Stimulated activated CD8-positive, alpha-beta memory T cell treated with anti-CD3 and anti-CD28 coated beads, Interleukin-4, amount 100 ng/mL, for 1 hour (primary cell): ENCODE results near the gene CLVS2.

Experiments
- DNase-seq, 2 donors: peaks; one replicate each; pipeline ENCODE4 v3.0.0-alpha.2; 2020; ENCODE audit warnings: low read depth in 2 of 2, low spot score in 1 of 2

Gene CLVS2, protein sequence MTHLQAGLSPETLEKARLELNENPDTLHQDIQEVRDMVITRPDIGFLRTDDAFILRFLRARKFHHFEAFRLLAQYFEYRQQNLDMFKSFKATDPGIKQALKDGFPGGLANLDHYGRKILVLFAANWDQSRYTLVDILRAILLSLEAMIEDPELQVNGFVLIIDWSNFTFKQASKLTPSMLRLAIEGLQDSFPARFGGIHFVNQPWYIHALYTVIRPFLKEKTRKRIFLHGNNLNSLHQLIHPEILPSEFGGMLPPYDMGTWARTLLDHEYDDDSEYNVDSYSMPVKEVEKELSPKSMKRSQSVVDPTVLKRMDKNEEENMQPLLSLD

DNA sequence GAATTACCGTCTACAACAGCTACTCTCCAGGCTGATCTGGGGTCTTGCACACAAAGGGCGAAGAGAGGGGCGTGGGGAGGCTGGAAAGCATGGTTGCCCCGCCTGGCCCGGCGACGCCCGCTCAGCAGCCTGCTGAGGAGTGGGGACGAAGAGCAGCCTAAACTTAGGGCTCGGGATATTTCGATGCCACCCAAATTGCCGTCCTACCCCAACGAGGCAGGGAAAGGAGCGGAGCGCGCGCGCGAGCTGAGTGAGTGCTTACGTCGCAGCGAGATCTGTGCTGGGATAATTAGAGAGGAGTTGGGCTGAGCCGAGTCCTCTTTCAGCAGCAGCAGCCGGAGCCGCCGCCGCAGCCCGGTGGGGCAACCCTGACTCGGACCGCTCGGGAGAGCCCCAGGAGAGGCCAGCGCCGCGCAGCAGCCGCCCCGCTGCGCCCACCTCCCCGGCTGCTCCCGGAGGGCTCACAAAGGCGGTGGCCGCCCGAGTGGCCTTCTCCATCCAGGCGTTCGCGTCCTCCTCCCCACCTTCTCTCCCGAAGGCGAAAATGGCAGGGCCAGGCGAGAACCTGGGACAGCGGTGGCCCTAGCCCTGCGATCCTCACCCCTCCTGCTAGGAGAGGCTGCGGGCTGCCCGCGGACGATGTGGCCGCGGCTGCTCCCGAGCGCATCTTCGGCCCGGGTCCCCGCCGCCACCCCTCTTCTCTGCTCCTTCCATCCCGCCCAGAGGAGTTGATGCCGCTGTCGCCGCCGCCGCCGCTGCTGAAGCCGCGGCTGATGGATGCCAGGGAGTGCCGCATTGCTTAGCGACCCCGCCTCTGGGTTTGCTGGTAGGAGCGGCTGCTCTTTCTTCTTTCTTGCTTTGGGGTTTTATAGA is at the start of gene CLVS2:
Gene CLVS2, plus strand, starts transcription at position 315 of the 873 bp plus-strand sequence. CDS start 1,543 bp downstream, outside the sequence.
- no peak for DNase-seq

DNA sequence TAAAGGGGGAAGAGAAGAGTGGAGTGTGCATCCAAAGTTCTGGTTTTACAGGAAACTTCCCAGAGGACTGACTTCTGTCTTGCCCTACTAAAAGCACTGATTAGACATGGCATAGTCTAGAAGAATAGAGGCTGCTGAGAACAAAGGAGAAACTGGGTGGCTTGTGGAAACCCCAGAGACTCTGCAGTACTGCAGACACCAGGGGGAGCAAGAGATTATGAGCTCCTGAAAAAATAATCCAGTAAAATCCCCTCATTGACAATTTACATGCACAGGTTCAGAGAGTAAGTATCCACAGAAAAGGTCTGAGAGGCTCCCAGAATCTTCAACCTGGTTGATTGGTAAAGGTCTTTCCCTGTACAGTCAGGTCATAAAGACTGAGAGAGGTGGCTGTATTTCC is 48.7 kb upstream of the CLVS2 start:
- no peak for DNase-seq

DNA sequence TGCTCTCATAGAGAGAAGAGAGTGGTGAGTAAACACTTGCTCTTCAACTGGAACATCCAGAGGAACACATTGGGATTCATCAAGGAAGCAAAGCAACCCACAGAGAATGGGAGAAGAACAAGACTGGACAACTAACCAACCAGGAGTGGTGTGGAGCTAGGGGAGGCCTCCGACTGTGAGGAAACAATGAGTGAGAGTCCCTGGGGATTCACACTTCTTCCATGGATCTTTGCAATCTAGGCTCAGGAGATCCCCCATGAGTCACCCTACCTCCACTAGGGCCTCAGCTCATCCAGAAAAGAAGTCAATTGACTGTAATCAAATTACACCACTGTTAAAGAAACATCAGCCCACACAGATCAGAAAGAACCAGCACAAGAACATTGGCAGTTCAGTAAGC is 42.3 kb upstream of the CLVS2 start:
- DNase-seq: no peak

DNA sequence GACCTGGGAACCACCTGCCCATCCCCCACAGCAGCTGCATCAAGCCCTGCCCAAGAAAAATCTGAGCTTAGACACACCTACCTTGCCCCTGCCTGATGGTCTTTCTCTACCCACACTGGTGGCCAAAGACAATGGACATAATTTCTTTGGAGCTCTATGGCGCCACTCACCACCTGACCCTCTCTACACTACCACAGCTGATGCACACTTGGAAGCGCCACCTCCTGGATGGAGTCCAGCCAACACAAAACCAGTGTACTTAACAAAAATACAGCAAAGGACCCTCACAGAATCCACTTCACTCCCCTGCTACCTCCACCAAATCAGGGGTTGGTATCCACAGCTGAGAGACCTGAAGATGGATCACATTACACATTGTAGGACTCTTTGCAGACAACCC is 39.7 kb upstream of the CLVS2 start:
- DNase-seq: no peak

DNA sequence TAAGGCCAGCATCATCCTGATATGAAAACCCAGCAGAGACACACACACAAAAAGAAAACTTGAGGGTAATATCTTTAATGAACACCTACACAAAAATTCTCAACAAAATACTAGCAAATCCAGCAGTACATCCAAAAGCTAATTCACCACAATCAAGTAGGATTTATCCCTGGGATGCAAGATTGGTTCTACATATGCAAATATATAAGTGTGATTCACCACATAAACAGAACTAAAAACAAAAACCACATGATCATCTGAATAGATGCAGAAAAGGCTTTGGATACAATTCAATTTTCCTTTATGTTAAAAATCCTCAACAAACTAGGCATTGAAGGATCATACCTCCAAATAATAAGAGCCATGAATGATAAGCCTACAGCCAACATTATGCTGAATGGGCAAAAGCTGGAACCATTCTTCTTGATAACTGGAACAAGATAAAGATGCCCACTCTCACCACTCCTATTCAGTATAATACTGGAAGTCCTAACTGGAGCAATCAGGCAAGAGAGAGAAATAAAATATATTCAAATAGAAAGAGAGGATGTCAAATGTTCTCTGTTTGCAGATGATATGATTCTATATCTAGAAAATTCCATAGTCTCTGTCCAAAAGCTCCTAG is 33.9 kb upstream of the CLVS2 start:
- no peak for DNase-seq

DNA sequence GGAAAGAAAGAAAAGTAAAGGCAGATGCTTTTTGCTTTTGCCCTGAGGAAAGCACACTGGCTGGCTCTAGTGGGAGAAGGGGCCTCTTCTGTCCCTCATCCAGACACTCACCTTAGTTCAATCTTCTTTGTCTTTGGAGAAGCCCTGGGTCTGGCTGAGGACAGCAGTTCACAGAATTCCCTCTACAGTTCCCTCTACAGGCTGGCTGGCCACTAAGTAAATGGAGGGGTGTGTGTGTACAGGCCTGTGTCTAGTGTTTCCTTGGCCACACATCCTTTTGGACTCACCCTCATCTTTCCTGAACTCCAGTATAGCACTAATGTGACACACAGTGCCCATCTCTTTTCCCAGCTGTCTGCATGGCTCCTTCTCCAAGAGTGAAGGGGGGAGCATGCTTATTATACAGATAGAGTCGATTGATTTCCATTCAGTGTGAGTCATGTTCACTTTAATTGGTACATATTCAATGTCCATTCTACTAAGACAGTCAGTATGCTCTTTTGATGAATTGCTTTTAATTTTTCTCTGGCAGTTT is 26.0 kb upstream of the CLVS2 start:
- DNase-seq: no peak

DNA sequence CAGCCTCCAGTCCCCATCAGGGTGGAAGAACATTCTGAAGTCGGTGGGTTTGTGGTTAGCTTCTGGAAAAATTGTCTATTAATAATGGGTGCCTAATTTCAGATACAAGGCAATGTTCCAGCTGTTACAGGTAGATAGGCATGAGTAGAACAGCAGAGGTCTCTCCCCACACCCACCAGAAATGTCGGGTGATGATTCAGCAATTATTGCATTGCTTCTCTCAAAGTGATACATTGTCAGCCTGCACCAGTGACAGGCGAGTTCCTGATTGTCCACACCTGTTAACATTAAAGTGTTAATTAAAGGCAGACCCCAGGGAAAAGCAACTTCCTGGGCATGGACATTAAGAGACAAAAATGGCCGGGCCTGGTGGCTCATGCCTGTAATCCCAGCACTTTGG is 18.9 kb upstream of the CLVS2 start:
- DNase-seq: no peak

DNA sequence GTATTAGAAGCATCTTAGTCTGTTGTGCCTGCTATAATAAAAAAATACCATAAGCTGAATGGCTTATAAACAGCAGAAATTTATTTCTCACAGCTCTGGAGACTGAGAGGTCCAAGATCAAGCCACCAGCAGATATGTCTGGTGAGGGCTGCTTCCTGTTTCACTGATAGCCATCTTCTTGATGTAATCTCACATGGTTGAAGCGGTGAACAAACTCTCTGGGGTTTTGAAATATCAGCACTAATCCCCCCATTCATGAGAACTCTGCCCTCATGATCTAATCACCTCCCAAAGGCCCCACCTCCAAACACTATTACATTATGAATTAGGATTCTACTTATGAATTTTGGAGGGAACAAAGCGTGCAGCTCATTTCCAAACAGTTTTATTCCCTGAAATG is 11.6 kb upstream of the CLVS2 start:
- DNase-seq: no peak

DNA sequence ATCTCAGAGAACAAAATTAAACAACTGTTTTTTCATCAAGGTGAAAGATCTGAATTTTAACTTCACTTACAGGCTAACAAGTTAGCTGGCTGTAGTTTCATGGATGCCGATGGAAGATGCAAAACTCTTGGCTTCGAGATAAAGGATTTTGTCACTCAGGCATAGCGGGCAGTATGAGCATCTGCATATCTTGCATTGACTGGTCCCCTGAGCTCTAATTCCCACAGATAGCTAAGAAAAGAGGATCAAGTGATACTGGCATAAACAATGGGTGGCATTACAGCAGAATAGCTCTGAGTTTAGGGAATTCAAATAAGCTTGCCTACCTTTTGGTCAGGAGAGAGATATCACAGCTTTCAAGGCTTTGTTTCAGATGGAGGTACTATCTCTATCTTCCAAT is 1.8 kb upstream of the CLVS2 start:
- no peak for DNase-seq

DNA sequence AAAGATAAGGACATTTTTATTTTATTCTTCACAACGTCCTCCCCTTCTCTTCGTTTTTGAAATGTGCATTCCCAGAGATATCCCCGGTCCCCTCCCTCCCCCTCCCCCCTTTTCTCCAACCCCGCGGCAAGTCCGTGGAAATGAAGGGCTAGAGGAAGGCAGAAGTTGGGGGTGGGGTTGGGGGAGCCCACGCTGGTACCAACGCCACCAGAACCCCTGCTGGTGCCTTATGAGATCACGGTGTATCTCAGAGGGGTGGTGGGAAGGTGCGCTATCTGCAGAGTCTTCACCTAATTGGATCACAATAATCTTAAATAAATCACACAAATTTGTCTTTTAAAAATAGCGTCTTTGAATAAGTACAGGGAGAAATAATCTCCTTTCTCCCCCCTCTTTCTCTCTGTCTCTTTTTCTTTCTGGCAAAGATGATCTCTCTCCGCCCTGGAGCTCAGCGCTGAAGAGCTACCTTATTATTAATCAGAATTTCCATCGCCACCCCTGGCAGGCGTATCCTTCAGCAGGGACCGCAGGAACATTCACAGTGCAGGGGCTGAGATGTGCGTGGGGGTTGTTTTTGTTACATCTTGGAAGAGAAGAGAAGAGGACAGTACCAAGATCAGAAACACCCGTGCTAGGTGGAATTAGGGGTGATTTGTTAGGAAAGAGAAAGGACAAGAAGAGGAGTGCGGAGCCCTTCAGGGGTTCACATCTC is 915 bp downstream of the CLVS2 start:
- no peak for DNase-seq

DNA sequence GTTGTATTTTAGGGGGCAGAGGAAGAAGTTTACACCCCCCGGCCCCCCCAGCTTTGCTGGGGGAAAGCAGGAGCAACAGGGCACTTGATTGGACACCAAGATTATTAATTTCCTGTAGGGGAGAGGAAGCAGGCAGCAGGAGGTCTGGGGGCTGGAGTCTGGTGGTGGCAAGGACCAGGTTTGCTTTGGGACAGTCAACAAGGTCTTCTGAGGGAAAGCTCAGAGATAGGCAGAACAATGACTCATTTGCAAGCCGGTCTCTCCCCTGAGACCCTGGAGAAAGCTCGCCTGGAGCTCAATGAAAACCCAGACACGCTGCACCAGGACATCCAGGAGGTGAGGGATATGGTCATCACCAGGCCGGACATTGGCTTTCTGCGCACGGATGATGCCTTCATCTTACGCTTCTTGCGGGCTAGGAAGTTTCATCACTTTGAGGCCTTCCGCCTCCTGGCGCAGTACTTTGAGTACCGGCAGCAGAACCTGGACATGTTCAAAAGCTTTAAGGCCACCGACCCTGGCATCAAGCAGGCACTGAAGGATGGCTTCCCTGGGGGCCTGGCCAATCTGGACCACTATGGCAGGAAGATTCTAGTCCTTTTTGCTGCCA is 1.6 kb downstream of the CLVS2 start:
- DNase-seq: no peak

DNA sequence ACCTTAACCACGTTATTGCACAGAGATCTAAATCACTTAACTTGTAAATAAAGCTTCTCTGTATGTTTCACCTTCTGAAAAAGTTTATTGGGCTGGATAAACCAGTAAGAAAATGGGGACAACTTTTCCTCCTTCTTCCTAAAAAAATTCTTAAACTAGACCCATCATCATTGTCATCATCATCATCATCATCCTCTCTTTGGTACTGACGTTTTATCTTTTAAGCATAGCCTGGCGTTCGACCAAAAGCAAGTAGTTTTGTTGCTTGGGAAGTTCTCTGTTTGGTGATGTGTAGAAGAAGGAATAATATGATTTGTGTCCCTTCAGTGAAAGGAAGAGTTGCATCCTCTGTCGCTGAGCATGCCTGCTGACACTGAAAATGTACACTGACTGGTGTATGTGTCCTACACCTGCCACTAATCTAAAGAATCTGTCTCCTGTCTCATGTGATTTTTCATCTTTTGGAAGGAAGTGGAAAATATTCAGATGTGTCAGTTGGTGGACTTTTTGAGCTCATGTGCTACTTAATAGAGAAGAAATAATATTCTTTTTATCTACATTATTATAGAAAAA is 2.5 kb downstream of the CLVS2 start:
- no peak for DNase-seq

DNA sequence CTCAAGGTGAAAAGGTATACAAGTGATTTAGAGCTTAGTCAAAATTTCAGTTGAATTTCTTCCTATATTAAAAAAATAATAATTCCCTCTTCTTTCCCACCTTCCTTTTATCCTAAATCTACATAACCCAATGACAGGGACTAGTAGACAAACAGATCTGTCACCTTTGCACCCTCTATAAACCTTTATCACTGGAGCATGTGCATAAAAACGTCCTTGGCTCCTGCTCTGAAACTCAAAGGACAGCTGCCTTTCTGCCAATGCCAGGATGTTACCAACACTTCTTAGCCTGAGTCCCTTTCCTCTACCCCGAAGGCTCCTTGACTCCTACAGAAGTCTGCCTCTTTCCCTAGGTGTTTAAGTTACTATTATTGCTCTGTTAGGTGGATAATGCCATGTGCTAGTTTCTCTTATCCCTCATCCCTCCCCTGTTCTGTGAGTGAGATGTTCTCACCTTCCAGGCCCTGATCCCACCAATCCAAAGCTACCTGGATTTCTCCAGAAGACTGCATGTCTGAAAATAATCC is 4.3 kb downstream of the CLVS2 start:
- no peak for DNase-seq

DNA sequence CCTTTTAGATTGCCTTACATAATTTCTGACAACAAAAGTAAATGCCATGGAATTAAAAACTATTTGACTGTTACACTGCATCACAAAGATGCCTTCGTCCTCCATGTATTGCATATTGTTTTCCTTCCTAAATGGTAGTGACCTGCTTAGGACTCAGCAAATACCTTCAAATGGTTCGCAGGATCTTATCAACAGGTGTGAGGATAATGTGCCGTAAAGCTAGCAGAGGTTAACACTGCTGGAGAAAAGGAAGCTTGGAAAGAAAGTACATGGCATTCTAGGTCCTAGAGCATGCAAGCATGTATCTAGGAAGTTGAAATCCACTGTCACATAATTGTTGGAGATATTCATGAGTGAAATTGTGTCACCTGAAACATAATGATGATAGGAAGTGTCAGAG is 5.5 kb downstream of the CLVS2 start:
- DNase-seq: no peak

DNA sequence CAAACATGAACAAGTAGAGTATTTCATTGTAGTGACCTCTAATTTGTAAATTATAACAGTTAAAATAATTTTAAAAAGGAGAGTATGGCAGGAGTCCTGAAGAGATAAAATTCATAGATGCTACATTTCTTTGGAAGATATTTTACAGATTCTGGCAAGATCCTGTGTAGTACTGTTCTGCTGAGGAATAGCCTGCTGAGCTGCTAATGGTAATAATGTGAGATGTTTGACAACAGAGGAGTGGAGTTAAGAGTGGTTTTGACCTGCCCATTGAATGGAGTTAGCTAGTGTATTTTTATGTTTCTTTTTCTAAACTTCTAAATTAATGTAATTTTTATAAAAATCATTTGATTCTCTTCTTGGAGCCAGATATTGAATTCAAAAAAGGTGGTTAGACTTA is 11.8 kb downstream of the CLVS2 start:
- no peak for DNase-seq

DNA sequence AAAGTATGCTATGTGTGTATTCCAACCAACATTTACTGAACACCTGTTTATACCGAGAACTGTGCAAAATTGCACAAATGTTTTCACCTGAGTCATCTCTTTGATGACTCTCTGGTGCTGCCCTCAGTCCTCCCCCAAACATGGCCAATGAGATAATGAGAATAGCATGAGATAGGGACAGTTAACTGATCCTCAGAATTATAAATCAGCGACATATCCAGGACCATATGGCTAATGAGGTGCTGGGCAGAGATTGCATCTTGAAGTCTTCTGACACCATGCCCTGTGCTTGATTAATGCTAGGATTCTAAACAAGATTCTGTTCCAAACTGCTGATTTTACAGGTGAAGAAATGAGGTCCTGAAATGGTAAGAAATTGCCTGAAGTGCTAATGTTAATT is 13.0 kb downstream of the CLVS2 start:
- DNase-seq: no peak

DNA sequence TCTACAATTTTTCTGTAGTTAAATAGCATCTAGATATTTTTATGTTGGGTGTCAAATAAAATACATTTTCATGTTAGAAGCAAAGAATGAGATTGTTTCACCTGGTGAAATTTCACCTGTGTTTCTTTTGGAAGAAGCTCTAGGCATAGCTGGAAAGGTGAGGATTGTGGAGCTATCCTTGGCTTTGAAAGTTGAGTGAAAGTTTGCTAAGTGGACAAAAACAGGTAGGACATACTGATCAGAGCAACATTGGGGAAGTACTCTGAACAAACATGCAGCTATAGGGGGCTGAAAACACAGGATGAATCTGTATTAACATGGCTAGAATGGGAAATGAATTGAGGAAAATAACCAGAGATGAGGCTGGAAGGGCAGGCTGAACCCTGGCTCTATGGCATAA is 18.8 kb downstream of the CLVS2 start:
- DNase-seq: no peak

DNA sequence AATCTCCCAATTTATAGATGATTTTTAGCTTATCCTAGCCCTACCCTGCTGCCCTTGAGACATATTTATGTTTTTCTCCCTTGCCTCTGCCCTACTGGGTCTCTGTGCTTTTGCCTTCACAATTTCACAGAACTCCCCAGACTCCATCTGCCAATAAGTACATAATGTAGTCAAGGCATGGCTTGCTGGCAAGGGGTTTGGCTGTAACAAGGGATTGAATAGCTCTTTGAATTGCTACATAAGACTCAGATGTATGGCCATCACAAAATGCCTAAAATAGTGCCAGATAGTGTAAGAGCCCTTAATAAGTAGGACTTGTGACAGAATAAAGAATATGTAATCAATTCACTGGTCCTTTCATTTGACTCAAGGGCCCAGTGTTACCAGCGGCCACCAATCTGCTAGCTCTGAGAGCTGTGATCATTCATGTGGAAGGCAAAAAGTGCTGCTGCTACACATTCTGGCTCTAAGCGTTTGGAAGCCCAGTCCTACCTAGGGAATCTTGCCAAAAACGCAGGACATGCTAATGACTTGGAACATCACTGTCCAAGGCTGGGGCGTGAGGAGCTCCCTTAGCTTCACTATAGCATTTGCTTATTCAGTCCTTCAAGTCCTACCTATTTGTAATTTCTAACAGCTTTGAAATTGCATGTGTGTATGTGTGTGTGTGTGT is 20.5 kb downstream of the CLVS2 start:
- no peak for DNase-seq

DNA sequence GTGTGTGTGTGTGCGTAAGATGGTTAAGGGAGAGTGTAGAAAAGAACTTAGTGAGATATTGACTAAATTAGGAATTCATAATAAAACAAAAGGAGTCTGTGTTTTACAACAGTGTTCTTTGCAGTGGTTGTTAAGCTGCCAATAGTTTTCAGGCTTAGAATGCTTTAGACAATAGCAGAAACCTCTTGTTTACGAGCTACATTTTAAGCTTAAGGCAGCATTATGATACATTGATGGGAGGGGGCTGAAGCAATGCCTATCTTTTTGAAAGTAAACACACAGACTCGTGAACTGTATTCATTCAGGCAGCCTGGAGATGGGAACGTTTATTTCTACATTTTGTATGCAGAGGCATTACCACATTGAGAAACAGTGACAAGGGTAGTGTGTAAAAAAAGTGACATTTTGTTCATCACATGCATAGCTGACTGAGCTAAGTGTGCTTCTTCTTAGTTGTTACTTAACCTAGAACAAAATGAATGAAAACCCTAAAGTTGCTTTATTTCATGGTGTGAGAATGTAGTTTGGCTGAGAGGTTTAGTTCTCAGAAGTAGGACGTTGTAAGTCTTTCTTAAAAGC is 21.2 kb downstream of the CLVS2 start:
- DNase-seq: no peak
